PFSK-1 (cell line): ENCODE measurements around the gene PTPRT.

ENCODE experiments used
- FOXP2 ChIP-seq: optimal IDR thresholded peaks from 2 replicates; pipeline ENCODE3; 2011; ENCODE audit warnings: borderline replicate concordance, control low read depth, inconsistent platforms; ENCODE audit not compliant: insufficient read depth; ENCODE audit errors: extremely low read length, extremely low read depth
- POLR2AphosphoS5 ChIP-seq: IDR thresholded peaks from 2 replicates; pipeline ENCODE4 v1.6.1; 2012; ENCODE audit warnings: low read depth, mild to moderate bottlenecking, control low read depth, low read length, moderate library complexity
- SIN3A ChIP-seq: IDR thresholded peaks from 2 replicates; pipeline ENCODE4 v1.6.1; 2012; ENCODE audit warnings: mild to moderate bottlenecking, low read length, moderate library complexity, borderline replicate concordance; ENCODE audit not compliant: insufficient read depth
- TAF1 ChIP-seq: IDR thresholded peaks from 2 replicates; pipeline ENCODE4 v1.6.1; 2012; ENCODE audit warnings: low read length, control low read depth, borderline replicate concordance; ENCODE audit not compliant: insufficient read depth
- TF ChIP-seq, protein P1 (sequence below), 2 experiments: IDR thresholded peaks; 2 replicates each; pipeline versions ENCODE4 v1.6.1 to v1.8.0; 2011 to 2012; ENCODE audit warnings: low read depth in 2 of 2, low read length in 2 of 2, control low read depth in 1 of 2, inconsistent platforms in 1 of 2, mild to moderate bottlenecking in 1 of 2, moderate library complexity in 1 of 2; ENCODE audit not compliant: insufficient read depth in 1 of 2

DNA sequence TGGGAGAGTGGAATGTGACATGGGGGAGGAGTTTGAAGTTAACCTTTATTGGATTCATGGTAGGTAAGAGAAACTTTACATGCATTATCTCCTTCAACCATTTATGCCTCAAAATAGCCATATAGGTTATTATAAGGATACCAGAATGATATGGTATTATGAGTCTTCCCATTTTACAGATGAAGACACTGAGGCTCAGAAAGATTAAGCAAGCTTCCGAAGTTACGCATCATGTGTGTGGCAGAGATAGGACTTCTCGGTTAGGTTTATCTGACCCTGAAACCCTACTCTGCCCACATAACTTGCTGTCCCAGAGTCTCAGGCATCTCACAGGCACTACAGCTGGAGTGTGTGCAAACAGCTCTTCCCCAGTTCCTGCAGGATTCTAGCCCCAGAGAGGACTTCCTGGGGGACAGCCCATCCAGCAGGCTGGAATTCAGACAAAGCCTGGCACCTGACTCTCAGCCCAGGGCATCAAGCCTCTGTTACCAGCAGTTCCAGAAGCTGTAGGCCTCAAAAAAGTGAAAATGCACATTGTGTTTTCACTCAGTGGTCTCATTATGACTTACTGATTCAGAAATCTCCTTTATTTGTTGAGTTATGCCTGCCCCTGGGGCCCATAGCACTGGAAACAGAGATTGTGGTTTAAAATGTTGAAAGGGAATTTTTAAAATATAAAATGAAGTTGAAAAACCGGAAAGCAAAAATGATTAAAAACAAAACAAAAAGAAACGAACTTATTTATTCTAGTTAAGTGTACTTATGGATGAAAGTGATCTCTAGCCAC lies 1058.7 kb downstream of the PTPRT start:
- TF ChIP-seq, protein P1, sequence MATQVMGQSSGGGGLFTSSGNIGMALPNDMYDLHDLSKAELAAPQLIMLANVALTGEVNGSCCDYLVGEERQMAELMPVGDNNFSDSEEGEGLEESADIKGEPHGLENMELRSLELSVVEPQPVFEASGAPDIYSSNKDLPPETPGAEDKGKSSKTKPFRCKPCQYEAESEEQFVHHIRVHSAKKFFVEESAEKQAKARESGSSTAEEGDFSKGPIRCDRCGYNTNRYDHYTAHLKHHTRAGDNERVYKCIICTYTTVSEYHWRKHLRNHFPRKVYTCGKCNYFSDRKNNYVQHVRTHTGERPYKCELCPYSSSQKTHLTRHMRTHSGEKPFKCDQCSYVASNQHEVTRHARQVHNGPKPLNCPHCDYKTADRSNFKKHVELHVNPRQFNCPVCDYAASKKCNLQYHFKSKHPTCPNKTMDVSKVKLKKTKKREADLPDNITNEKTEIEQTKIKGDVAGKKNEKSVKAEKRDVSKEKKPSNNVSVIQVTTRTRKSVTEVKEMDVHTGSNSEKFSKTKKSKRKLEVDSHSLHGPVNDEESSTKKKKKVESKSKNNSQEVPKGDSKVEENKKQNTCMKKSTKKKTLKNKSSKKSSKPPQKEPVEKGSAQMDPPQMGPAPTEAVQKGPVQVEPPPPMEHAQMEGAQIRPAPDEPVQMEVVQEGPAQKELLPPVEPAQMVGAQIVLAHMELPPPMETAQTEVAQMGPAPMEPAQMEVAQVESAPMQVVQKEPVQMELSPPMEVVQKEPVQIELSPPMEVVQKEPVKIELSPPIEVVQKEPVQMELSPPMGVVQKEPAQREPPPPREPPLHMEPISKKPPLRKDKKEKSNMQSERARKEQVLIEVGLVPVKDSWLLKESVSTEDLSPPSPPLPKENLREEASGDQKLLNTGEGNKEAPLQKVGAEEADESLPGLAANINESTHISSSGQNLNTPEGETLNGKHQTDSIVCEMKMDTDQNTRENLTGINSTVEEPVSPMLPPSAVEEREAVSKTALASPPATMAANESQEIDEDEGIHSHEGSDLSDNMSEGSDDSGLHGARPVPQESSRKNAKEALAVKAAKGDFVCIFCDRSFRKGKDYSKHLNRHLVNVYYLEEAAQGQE (IDR thresholded peaks at IDR 0.05; ENCODE audit: insufficient read depth in 1 of 2, low read depth in 2 of 2, low read length in 2 of 2) = no peak
- TF ChIP-seq TAF1 = no peak
- TF ChIP-seq POLR2AphosphoS5 = no peak
- no peak for TF ChIP-seq SIN3A
- no peak for TF ChIP-seq FOXP2
